ENCODE data around the gene RABGAP1L.
"Not testable (repeated sequence)": the region's sequence is repeated elsewhere in the genome, so short reads cannot be mapped to it uniquely, and the experiment has no call there.

The RABGAP1L gene

DNA sequence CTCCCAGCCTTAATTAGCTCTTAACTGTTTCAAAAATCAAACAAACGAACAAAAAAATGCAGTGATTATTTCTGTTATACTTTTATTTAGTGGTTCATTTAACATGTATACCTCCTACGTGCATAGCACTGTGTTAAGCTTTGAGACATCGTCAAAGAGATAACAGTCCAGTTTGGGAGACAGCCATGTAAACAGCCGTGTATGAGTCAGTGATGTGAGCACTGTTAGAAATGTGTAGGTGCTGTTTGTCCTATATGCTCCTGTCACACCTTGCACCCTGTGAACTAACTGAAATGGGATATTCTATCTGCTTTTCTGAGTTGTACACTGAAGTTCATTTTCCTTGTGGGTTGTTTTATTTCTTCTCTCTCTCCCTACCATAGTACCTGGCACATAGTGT is 730.7 kb downstream of the RABGAP1L start:
- Histone ChIP-seq H3K4me1 (no peaks in the 10 kb centered on the region), H3K36me3 (no peaks in the 10 kb centered on the region), H3K4me3 (ENCODE audit: low read depth, low read length) (no peak overlapping the region), H3K27me3 (no peaks in the 10 kb centered on the region), H3K9me3 (no peaks in the 10 kb centered on the region)
- DNase-seq, result no peak
- TF ChIP-seq CTCF (IDR thresholded peaks at IDR 0.05; ENCODE audit: low read depth, low read length), result no peak

DNA sequence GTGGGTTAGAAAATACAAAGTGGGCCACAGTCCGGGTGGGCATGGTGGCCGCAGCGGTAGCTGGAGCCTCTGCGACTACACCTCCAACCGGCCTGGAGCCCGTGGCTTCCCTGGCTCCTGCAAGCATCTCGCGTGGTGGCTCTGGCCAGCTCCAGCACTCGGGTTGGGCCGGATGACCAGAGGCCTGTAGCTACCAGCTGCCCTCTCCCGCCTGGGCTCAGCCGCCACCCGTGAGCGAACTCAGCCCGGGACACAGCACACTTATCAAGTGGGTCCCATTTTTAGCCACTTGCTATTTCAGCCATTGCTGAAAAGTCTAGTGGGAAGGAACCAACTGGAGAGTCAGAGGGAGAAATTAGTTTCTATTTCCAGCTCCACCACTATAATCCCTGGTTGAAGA is 732.7 kb downstream of the RABGAP1L start:
- Histone ChIP-seq H3K9me3 (no peaks in the 10 kb centered on the region), H3K4me1 (no peaks in the 10 kb centered on the region), H3K36me3 (no peaks in the 10 kb centered on the region), H3K27me3 (no peaks in the 10 kb centered on the region), H3K4me3 (ENCODE audit: low read depth, low read length) (no peak overlapping the region)
- no peak for DNase-seq
- no peak for TF ChIP-seq CTCF (IDR thresholded peaks at IDR 0.05; ENCODE audit: low read depth, low read length)

- Histone ChIP-seq H3K4me3 (ENCODE audit: low read depth, low read length) (no peak overlapping the region), H3K9me3 (no peaks in the 10 kb centered on the region), H3K36me3 (no peaks in the 10 kb centered on the region), H3K27me3 (no peaks in the 10 kb centered on the region), H3K4me1 (no peaks in the 10 kb centered on the region)
- TF ChIP-seq CTCF (IDR thresholded peaks at IDR 0.05; ENCODE audit: low read depth, low read length), result no peak
- no peak for DNase-seq
These were observed 734.9 kb downstream of the RABGAP1L start for GRCh38 chr1:174894117-174894762.

DNA sequence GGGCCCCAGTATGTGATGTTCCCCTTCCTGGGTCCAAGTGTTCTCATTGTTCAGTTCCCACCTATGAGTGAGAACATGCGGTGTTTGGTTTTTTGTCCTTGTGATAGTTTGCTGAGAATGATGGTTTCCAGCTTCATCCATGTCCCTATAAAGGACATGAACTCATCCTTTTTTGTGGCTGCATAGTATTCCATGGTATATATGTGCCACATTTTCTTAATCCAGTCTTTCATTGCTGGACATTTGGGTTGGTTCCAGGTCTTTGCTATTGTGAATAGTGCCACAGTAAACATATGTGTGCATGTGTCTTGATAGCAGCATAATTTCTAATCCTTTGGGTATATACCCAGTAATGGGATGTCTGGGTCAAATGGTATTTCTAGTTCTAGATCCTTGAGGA is 736.3 kb downstream of the RABGAP1L start:
- not testable (repeated sequence) for H3K4me3 ChIP-seq (ENCODE audit: low read depth, low read length); H3K9me3 ChIP-seq; DNase-seq; H3K27me3 ChIP-seq; H3K36me3 ChIP-seq; H3K4me1 ChIP-seq

GRCh38 chr1:174898102-174898797 is 738.9 kb downstream of the RABGAP1L start:
- Histone ChIP-seq H3K27me3 (no peaks in the 10 kb centered on the region), H3K4me1 (no peaks in the 10 kb centered on the region)

DNA sequence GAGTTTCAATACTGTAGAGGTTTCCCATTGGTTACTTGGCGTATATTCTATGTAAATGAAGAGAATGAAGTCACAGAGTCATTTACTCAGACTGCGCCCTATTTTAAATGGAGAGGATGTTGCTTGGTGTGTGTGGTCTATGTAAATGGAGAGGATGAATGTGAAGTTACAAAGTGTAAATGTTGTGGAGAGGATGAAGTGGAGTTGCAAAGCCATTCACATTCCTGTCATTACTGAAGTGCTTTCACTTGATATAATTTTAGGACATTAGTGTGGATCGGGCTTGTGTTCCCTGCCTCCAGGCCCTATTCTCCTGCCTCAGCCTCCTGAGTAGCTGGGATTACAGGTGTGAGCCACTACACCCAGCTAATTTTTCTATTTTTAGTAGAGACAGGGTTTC is 741.0 kb downstream of the RABGAP1L start:
- H3K4me1 ChIP-seq, result no peaks in the 10 kb centered on the region
- H3K4me3 ChIP-seq (ENCODE audit: low read depth, low read length), result no peak overlapping the region
- no peaks in the 10 kb centered on the region for H3K36me3 ChIP-seq
- DNase-seq, result no peak
- TF ChIP-seq CTCF (IDR thresholded peaks at IDR 0.05; ENCODE audit: low read depth, low read length), result no peak
- no peaks in the 10 kb centered on the region for H3K9me3 ChIP-seq
- no peaks in the 10 kb centered on the region for H3K27me3 ChIP-seq

More at GRCh38 chr1:174898102-174898797, 738.9 kb downstream of the RABGAP1L start:
- no peak for DNase-seq
- Histone ChIP-seq H3K9me3 (no peaks in the 10 kb centered on the region), H3K36me3 (no peaks in the 10 kb centered on the region), H3K4me3 (ENCODE audit: low read depth, low read length) (no peak overlapping the region)
- TF ChIP-seq CTCF (IDR thresholded peaks at IDR 0.05; ENCODE audit: low read depth, low read length), result no peak

All from BE2C (cell line).